A673 (cell line): ENCODE results near the gene ZNF821. TPM values are rescaled to one million over a fixed set of nuclear protein-coding genes. Genes with fewer than 3 reads are reported as not detected.
"Not testable (repeated sequence)": the region's sequence is repeated elsewhere in the genome, so short reads cannot be mapped to it uniquely, and the experiment has no call there.

Source experiments
- BruUV-seq: library from RNA; stranded (reverse); fragments of 400-500 nt; replicated peaks from 2 replicates; lab custom pipeline; 2021; lab: Mats Ljungman, UMichigan
- CTCF ChIA-PET: fragments of 300-600 bp; sonication (Branson Sonifier 250); formaldehyde crosslinking; loops from one replicate; lab custom pipeline; 2022; ENCODE audit warnings: antibody characterized with exemption; lab: Charles Lee
- POLR2A ChIA-PET: fragments of 300-600 bp; sonication (Branson Sonifier 250); formaldehyde crosslinking; loops from one replicate; lab custom pipeline; 2022; ENCODE audit warnings: antibody characterized with exemption; ENCODE audit not compliant: low non-redundant PET; lab: Charles Lee
- DNase-seq: peaks from one replicate; pipeline ENCODE4 v3.0.0-alpha.2; 2015; ENCODE audit warnings: low spot score
- H3K27ac ChIP-seq: fragments of 200-600 bp; sonication (generic); 2 replicates; pipeline ENCODE4 v1.5.1; 2016; ENCODE audit warnings: mixed run types, low read depth, mild to moderate bottlenecking, mixed read lengths, antibody characterized with exemption, low read length; ENCODE audit not compliant: poor library complexity, severe bottlenecking
- H3K27me3 ChIP-seq: fragments of 200-600 bp; sonication (generic); replicated peaks from 2 replicates; pipeline ENCODE4 v1.6.1; 2017; ENCODE audit warnings: mixed run types, low read depth, mild to moderate bottlenecking, mixed read lengths, antibody characterized with exemption, low read length; ENCODE audit not compliant: insufficient read depth, poor library complexity
- H3K36me3 ChIP-seq: fragments of 200-600 bp; sonication (generic); 2 replicates; pipeline ENCODE4 v1.6.1; 2016; ENCODE audit warnings: mixed run types, mild to moderate bottlenecking, mixed read lengths, antibody characterized with exemption, low read length; ENCODE audit not compliant: insufficient read depth, poor library complexity, severe bottlenecking
- H3K4me1 ChIP-seq: fragments of 200-600 bp; sonication (generic); 2 replicates; pipeline ENCODE4 v1.6.1; 2017; ENCODE audit warnings: mixed run types, mild to moderate bottlenecking, mixed read lengths, antibody characterized with exemption, low read length; ENCODE audit not compliant: insufficient read depth, poor library complexity, severe bottlenecking
- H3K4me3 ChIP-seq: fragments of 200-600 bp; sonication (generic); 2 replicates; pipeline ENCODE4 v1.5.1; 2016; ENCODE audit warnings: low read depth, mixed run types, mild to moderate bottlenecking, mixed read lengths, low read length; ENCODE audit not compliant: poor library complexity, severe bottlenecking
- H3K9me3 ChIP-seq: fragments of 200-600 bp; sonication (generic); 2 replicates; pipeline ENCODE4 v1.6.1; 2016; ENCODE audit warnings: mixed run types, low read depth, mild to moderate bottlenecking, mixed read lengths, antibody characterized with exemption, low read length; ENCODE audit not compliant: poor library complexity, severe bottlenecking
- EZH2 ChIP-seq: fragments of 200-600 bp; sonication (generic); IDR thresholded peaks from 2 replicates; pipeline ENCODE4 v1.6.1; 2017; ENCODE audit warnings: borderline replicate concordance, low read depth, mild to moderate bottlenecking, mixed read lengths, antibody characterized with exemption, low read length; ENCODE audit not compliant: poor library complexity, severe bottlenecking
- intact Hi-C: fragments of 100-400 bp; cut with micrococcal nuclease; formaldehyde crosslinking; loops from one replicate; pipeline ENCODE4 v1.10.0; 2022; ENCODE audit not compliant: unreplicated experiment
- total RNA-seq: library from RNA; stranded (reverse); gene quantifications from 2 replicates; pipeline ENCODE4 v1.2.3, GENCODE V29; 2021
- TF ChIP-seq, protein P1 (sequence below): fragments of 300-800, 200-600 bp; sonication (generic); conservative IDR thresholded peaks from 2 replicates; pipeline ENCODE4 v1.5.1; 2017; ENCODE audit warnings: low read depth, mild to moderate bottlenecking, antibody characterized with exemption, low read length, moderate library complexity, mixed read lengths

ZNF821 gene
- total RNA-seq, 1 experiment from 2014 or later, result 11.1 TPM

DNA sequence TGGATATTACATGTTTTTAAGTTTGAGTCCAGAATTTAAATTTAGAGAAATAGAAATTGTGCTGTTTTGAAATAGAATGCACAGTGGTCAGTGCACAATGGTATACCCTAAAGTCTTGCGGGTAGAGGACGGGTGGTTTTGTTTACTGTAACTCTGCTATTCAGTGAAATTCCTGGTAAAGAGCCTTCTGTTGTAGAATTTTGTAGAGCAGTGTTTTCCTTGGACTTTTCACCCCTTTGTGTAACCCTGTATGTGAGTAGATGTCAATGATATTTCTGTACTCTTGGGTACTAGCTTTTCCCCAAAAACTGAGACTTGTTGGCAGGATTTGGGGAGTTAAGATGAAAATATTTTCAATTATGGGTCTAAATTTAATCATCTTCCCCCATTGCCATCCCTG lies 30.8 kb upstream of the ZNF821 start:
- BruUV-seq, result no TSS peak
- Histone ChIP-seq H3K27ac (no peak overlapping the region), H3K27me3 (no peaks in the 10 kb centered on the region), H3K4me1 (no peaks in the 10 kb centered on the region), H3K36me3 (peaks cover 50% of the 10 kb centered on the region), H3K4me3 (no peak overlapping the region), H3K9me3 (peaks cover 12% of the 10 kb centered on the region)
- DNase-seq, result no peak
- intact Hi-C loops, result no loop called here
- ChIA-PET CTCF (interaction anchor here (0.7 kb wide), 1 partner anchor 32 kb away, joined by 4 read pairs; no protein-coding TSS in a partner anchor), POLR2A (no interaction called here)
- no peak for TF ChIP-seq EZH2
- TF ChIP-seq, protein P1, sequence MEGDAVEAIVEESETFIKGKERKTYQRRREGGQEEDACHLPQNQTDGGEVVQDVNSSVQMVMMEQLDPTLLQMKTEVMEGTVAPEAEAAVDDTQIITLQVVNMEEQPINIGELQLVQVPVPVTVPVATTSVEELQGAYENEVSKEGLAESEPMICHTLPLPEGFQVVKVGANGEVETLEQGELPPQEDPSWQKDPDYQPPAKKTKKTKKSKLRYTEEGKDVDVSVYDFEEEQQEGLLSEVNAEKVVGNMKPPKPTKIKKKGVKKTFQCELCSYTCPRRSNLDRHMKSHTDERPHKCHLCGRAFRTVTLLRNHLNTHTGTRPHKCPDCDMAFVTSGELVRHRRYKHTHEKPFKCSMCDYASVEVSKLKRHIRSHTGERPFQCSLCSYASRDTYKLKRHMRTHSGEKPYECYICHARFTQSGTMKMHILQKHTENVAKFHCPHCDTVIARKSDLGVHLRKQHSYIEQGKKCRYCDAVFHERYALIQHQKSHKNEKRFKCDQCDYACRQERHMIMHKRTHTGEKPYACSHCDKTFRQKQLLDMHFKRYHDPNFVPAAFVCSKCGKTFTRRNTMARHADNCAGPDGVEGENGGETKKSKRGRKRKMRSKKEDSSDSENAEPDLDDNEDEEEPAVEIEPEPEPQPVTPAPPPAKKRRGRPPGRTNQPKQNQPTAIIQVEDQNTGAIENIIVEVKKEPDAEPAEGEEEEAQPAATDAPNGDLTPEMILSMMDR, result no peak

DNA sequence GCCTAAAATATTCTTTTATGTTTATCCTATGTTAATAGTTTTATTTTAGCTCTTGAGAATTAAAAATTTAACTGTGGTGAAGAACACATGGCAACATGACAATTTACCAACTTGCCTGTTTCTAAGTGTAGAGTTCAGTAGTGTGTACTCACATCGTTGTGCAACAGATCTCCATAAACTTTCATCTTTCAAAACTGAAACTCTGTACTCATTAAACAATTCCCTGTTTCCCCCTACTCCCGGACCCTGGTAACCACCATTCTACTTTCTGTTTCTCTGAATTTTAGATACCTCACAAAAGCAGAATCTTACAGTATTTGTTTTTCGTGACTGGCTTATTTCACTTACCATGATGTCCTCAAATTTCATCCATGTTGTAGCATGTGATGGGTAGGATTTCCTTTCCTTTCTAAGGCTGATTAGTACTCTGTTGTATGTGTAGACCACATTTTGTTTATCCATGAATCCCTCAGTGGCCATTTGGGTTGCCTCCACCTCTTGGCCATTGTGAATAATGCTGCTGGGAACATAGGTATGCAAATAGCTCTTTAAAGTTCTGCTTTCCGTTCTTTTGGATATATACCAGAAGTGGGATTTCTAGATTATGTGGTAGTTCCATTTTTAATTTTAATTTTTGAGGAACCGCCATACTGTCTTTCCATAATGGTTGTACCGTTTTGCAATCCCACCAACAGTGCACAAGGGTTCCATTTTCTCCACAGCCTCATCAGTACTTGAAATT lies 28.7 kb upstream of the ZNF821 start:
- Histone ChIP-seq H3K4me1 (no peaks in the 10 kb centered on the region), H3K27ac (no peak overlapping the region), H3K36me3 (peaks cover 43% of the 10 kb centered on the region), H3K27me3 (no peaks in the 10 kb centered on the region), H3K9me3 (no peaks in the 10 kb centered on the region), H3K4me3 (no peak overlapping the region)
- POLR2A ChIA-PET, result interaction anchor here (0.6 kb wide), 1 partner anchor 14 kb away, joined by 4 read pairs; no protein-coding TSS in a partner anchor
- no TSS peak for BruUV-seq
- no peak for DNase-seq
- CTCF ChIA-PET, result no interaction called here
- TF ChIP-seq, protein P1, result no peak
- no peak for TF ChIP-seq EZH2
- intact Hi-C loops, result no loop called here

DNA sequence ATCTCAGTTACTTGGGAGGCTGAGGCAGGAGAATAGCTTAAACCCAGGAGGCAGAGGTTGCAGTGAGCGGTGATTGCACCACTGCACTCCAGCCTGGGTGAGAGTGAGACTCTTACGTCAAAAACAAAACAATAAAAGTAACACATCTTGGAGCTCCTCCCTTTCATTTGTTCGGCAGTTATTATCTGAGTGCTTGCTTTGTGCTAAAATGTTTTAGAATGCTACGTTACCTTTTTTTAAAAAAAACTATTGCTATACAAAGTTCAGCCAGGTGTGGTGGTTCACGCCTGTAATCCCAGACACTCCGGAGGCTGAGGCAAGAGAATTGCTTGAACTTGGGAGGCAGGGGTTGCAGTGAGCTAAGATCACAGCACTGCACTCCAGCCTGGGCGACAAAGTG lies 27.1 kb upstream of the ZNF821 start:
- POLR2A ChIA-PET, result no interaction called here
- no TSS peak for BruUV-seq
- DNase-seq, result no peak

DNA sequence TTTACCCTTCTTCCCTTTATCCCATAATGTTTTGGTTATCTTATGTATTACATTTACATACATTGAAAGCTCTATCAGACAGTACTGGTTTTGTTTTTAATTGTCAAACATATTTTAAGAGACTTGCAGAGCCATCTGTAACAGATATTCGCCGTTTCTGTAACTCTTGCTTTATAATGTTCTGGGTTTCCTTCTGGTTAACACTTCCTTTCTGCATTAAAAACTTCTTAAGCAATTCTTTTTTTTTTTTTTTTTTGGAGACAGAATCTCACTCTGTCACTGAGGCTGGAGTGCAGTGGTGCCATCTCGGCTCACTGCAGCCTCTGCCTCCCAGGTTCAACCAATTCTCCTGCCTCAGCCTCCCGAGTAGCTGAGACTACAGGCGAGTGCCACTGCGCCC lies 21.8 kb upstream of the ZNF821 start:
- H3K4me1 ChIP-seq, BruUV-seq, DNase-seq, H3K9me3 ChIP-seq, H3K27ac ChIP-seq, H3K4me3 ChIP-seq, intact Hi-C loops, H3K27me3 ChIP-seq, POLR2A ChIA-PET: not testable (repeated sequence)
- peaks cover 19% of the 10 kb centered on the region for H3K36me3 ChIP-seq
- CTCF ChIA-PET, result interaction anchor here (0.7 kb wide), 1 partner anchor 23 kb away, joined by 4 read pairs; no protein-coding TSS in a partner anchor

More for the DNA sequence above, 27.1 kb upstream of the ZNF821 start:
- no peaks in the 10 kb centered on the region for H3K9me3 ChIP-seq
- no peak overlapping the region for H3K27ac ChIP-seq
- no peaks in the 10 kb centered on the region for H3K27me3 ChIP-seq
- H3K4me3 ChIP-seq, result no peak overlapping the region
- H3K4me1 ChIP-seq, result no peaks in the 10 kb centered on the region
- H3K36me3 ChIP-seq, result peaks cover 27% of the 10 kb centered on the region
- CTCF ChIA-PET, result no interaction called here
- TF ChIP-seq, protein P1, result no peak
- TF ChIP-seq EZH2, result no peak
- intact Hi-C loops, result no loop called here
